Ovary (tissue), 9 donors: Measurements from ENCODE around the gene RGS6. TPM values are rescaled to one million over a fixed set of nuclear protein-coding genes. Genes with fewer than 3 reads are reported as not detected.
A peak's percentile ranks its signal among the peaks of the same experiment; 100 is the strongest.

Experiments
- DNase-seq, 5 donors: peaks; one replicate each; pipeline ENCODE4 v3.0.0-alpha.2; 2019 to 2020
- H3K27ac ChIP-seq, 2 donors: fragments of 200-600 bp; one replicate each; pipeline versions ENCODE4 v1.5.1 to v1.8.0; 2019 to 2022
- H3K27me3 ChIP-seq: fragments of 200-600 bp; one replicate; pipeline ENCODE4 v1.8.0; 2022
- H3K36me3 ChIP-seq: fragments of 200-600 bp; sonication (generic); one replicate; pipeline ENCODE4 v1.5.1; 2019
- H3K4me1 ChIP-seq: one replicate; pipeline ENCODE4 v1.8.1; 2013; ENCODE audit warnings: mild to moderate bottlenecking, moderate library complexity; ENCODE audit not compliant: insufficient read depth
- H3K4me3 ChIP-seq: fragments of 200-600 bp; sonication (generic); one replicate; pipeline ENCODE4 v1.5.1; 2017
- H3K9me3 ChIP-seq, 2 donors: fragments of 200-600 bp in 1 of 2; sonication (generic) in 1 of 2; one replicate each; pipeline versions ENCODE4 v1.5.1 to v1.8.1; 2013 to 2019; ENCODE audit warnings: mild to moderate bottlenecking in 1 of 2, moderate library complexity in 1 of 2
- EP300 ChIP-seq: sonication (generic); formaldehyde crosslinking; IDR thresholded peaks from one replicate; pipeline ENCODE4 v1.6.1; 2017; ENCODE audit warnings: antibody characterized with exemption
- POLR2A ChIP-seq: fragments of 450-650 bp; IDR thresholded peaks from one replicate; pipeline ENCODE4 v1.6.1; 2017; ENCODE audit warnings: antibody characterized with exemption, mild to moderate bottlenecking, moderate library complexity
- WGBS, 3 donors: extraction: QIAGEN DNeasy Blood & Tissue Kit in 1 of 3; methylation state at CpG; one replicate each; pipeline versions ENCODE4 v1.1.5 to v1.1.7; 2013 to 2017; 5-methylcytosine and 5-hydroxymethylcytosine counted together
- intact Hi-C, 4 donors: fragments of 100-400 bp; cut with DNase I; formaldehyde crosslinking; loops; one replicate each; pipeline versions ENCODE4 v1.11.0 to v1.15.1; 2022 to 2023
- polyA plus RNA-seq, 2 donors: library from polyadenylated mRNA; stranded (reverse); fragments of 200-250 nt in 1 of 2; fragments of 350-450 nt in 1 of 2; fragmentation: Illumina TruSeq in 1 of 2; extraction: RNeasy Lipid Tissue Mini Kit (QIAGEN cat#74804) in 1 of 2; gene quantifications; one replicate each; pipeline ENCODE4 v1.2.3, GENCODE V29; 2013 to 2014
- total RNA-seq, 7 donors: library from RNA; depleted of rRNA in 2 of 7; stranded (reverse); fragments of >200 nt in 2 of 7; fragmentation: NEBNext Ultra II Directional in 3 of 7; extraction: Animal tissue kit (Norgen Biotek cat#: 25700) in 3 of 7; gene quantifications; one replicate each; pipeline versions ENCODE4 v1.1.0 to v1.2.4, GENCODE V29; 2016 to 2023
- TF ChIP-seq, protein P1 (sequence below), 3 donors: fragments of 450-650 bp in 2 of 3; fragments of 200-600 bp in 1 of 3; IDR thresholded peaks; one replicate each; pipeline versions ENCODE4 v1.5.1 to v1.8.0; 2016 to 2022; ENCODE audit warnings: antibody characterized with exemption in 3 of 3, mild to moderate bottlenecking in 1 of 3
- donor health status: DM: no; HTN: no; CAD: no; lungs with moderate emphysema.
- donor health status: DM: no; HTN: no; CAD: no.
- donor health status: Bipolar disorder and iron deficiency.
- donor health status: DM: yes; HTN: yes; CAD: no.
- donor health status: DM: no; HTN: no; CAD: no.
- donor health status: DM: yes; HTN: yes; CAD: no.

The RGS6 gene
- total and polyA plus RNA-seq, 9 donors = 0.53 to 6.9 (median 1.1) TPM

- Histone ChIP-seq H3K4me3 (no peak overlapping the region), H3K9me3 (no peaks in the 10 kb centered on the region), H3K36me3 (no peaks in the 10 kb centered on the region), H3K27ac (no peak overlapping the region), H3K27me3 (no peaks in the 10 kb centered on the region), H3K4me1 (peaks cover 20% of the 10 kb centered on the region)
- intact Hi-C loops = no loop called here
- DNase-seq = no peak
- TF ChIP-seq, protein P1, sequence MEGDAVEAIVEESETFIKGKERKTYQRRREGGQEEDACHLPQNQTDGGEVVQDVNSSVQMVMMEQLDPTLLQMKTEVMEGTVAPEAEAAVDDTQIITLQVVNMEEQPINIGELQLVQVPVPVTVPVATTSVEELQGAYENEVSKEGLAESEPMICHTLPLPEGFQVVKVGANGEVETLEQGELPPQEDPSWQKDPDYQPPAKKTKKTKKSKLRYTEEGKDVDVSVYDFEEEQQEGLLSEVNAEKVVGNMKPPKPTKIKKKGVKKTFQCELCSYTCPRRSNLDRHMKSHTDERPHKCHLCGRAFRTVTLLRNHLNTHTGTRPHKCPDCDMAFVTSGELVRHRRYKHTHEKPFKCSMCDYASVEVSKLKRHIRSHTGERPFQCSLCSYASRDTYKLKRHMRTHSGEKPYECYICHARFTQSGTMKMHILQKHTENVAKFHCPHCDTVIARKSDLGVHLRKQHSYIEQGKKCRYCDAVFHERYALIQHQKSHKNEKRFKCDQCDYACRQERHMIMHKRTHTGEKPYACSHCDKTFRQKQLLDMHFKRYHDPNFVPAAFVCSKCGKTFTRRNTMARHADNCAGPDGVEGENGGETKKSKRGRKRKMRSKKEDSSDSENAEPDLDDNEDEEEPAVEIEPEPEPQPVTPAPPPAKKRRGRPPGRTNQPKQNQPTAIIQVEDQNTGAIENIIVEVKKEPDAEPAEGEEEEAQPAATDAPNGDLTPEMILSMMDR (IDR thresholded peaks at IDR 0.05) = no peak
- no peak for TF ChIP-seq EP300
- TF ChIP-seq POLR2A = no peak
- WGBS, 3 donors = 92 to 96% (median 94%) methylated on average over 8 of the region's 8 CpGs
Observed at GRCh38 chr14:72541546-72541945, 609.3 kb downstream of the RGS6 start.

DNA sequence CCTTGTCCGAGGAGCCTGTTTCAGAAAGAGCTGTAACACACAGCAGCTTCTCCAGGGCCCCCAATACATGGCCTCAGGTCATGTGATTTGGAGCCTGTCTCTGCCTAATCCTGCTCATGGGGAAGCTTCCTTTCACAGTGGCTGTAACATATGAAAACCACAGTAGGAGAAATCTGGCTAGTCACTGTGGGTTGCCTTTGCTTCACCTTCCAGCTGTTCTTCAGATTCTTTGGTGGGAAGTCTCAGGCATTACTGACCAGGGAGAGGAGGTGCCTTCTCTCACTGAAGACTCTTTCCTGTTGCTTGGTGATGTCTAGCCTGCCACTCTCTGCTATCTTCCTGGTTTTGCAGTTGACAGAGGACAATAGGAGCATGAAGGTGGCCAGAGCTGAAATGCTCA lies 611.1 kb downstream of the RGS6 start:
- intact Hi-C loops = no loop called here

GRCh38 chr14:72544615-72545387 lies 612.6 kb downstream of the RGS6 start:
- no peaks in the 10 kb centered on the region for H3K9me3 ChIP-seq
- H3K27me3 ChIP-seq = no peaks in the 10 kb centered on the region
- no peak for TF ChIP-seq EP300
- TF ChIP-seq POLR2A = no peak
- TF ChIP-seq, protein P1 (IDR thresholded peaks at IDR 0.05) = no peak
- H3K4me1 ChIP-seq = peaks cover 17% of the 10 kb centered on the region
- intact Hi-C loops = no loop called here
- no peaks in the 10 kb centered on the region for H3K36me3 ChIP-seq
- no peak overlapping the region for H3K4me3 ChIP-seq
- DNase-seq = peak in 4 of 5 donors; percentile 45 to 63 (median 54)
- 13 to 33% (median 14%) methylated on average over 8 of the region's 8 CpGs for WGBS, 3 donors
- H3K27ac ChIP-seq = no peak overlapping the region

More for the DNA sequence above, 611.1 kb downstream of the RGS6 start:
- Histone ChIP-seq H3K4me3 (no peak overlapping the region), H3K9me3 (no peaks in the 10 kb centered on the region), H3K36me3 (no peaks in the 10 kb centered on the region), H3K4me1 (peaks cover 20% of the 10 kb centered on the region), H3K27ac (no peak overlapping the region), H3K27me3 (no peaks in the 10 kb centered on the region)
- 86 to 92% (median 90%) methylated on average over 1 of the region's 1 CpG for WGBS, 3 donors
- TF ChIP-seq EP300 (no peak), POLR2A (no peak)
- TF ChIP-seq, protein P1 (IDR thresholded peaks at IDR 0.05) = no peak
- no peak for DNase-seq

- WGBS, 3 donors = 70 to 83% (median 79%) methylated on average over 13 of the region's 13 CpGs
- TF ChIP-seq, protein P1 (IDR thresholded peaks at IDR 0.05) = no peak
- TF ChIP-seq POLR2A (no peak), EP300 (no peak)
- Histone ChIP-seq H3K4me1 (peaks cover 14% of the 10 kb centered on the region), H3K27me3 (no peaks in the 10 kb centered on the region), H3K4me3 (no peak overlapping the region), H3K27ac (no peak overlapping the region), H3K36me3 (no peaks in the 10 kb centered on the region), H3K9me3 (no peaks in the 10 kb centered on the region)
- DNase-seq = no peak
- intact Hi-C loops = no loop called here
Observed at GRCh38 chr14:72545411-72546311, 613.4 kb downstream of the RGS6 start.
